Liver (tissue), 9 donors: ENCODE data around the gene ECI2. TPM values are rescaled to one million over a fixed set of nuclear protein-coding genes. Genes with fewer than 3 reads are reported as not detected.

Experiments
- DNase-seq: peaks from one replicate; pipeline ENCODE4 v3.0.0-alpha.2; 2017; ENCODE audit warnings: low spot score
- H3K27ac ChIP-seq, 2 donors: one replicate each; pipeline ENCODE4 v1.7.0; 2013; ENCODE audit warnings: inconsistent platforms in 2 of 2, low read length in 2 of 2, control low read depth in 1 of 2, low read depth in 1 of 2, mild to moderate bottlenecking in 1 of 2
- H3K27me3 ChIP-seq, 4 donors: one replicate each; pipeline versions ENCODE4 v1.6.1 to v1.7.0; 2013; ENCODE audit warnings: low read length in 3 of 4, inconsistent platforms in 1 of 4, mild to moderate bottlenecking in 1 of 4, moderate library complexity in 1 of 4; ENCODE audit not compliant: control insufficient read depth in 4 of 4, insufficient read depth in 4 of 4
- H3K36me3 ChIP-seq, 4 donors: one replicate each; pipeline versions ENCODE4 v1.6.1 to v1.7.0; 2013; ENCODE audit warnings: low read length in 3 of 4, mild to moderate bottlenecking in 3 of 4, low read depth in 1 of 4, moderate library complexity in 1 of 4; ENCODE audit not compliant: control insufficient read depth in 4 of 4, insufficient read depth in 3 of 4
- H3K4me1 ChIP-seq, 4 donors: one replicate each; pipeline versions ENCODE4 v1.6.1 to v1.7.0; 2013; ENCODE audit warnings: low read length in 3 of 4, mild to moderate bottlenecking in 3 of 4, moderate library complexity in 1 of 4; ENCODE audit not compliant: control insufficient read depth in 4 of 4, insufficient read depth in 4 of 4
- H3K4me3 ChIP-seq, 3 donors: one replicate each; pipeline versions ENCODE4 v1.6.1 to v1.7.0; 2013; ENCODE audit warnings: low read length in 3 of 3, control low read depth in 1 of 3, low read depth in 1 of 3, mild to moderate bottlenecking in 1 of 3
- H3K9ac ChIP-seq, 2 donors: one replicate each; pipeline ENCODE4 v1.7.0; 2013; ENCODE audit warnings: low read length in 2 of 2, mild to moderate bottlenecking in 2 of 2, moderate library complexity in 2 of 2, control low read depth in 1 of 2, low read depth in 1 of 2
- H3K9me3 ChIP-seq, 4 donors: one replicate each; pipeline versions ENCODE4 v1.6.1 to v1.7.0; 2013; ENCODE audit warnings: low read length in 3 of 4; ENCODE audit not compliant: control insufficient read depth in 4 of 4
- ATF3 ChIP-seq: IDR thresholded peaks from 2 replicates; pipeline ENCODE4 v1.6.1; 2016; ENCODE audit warnings: antibody characterized with exemption
- EGR1 ChIP-seq, 2 donors: IDR thresholded peaks; 2 replicates each; pipeline ENCODE4 v1.6.1; 2016 to 2018; ENCODE audit warnings: antibody characterized with exemption in 2 of 2, low read depth in 2 of 2
- FOXA1 ChIP-seq: IDR thresholded peaks from 2 replicates; pipeline ENCODE4 v1.6.1; 2016; ENCODE audit warnings: antibody characterized with exemption
- FOXA2 ChIP-seq: IDR thresholded peaks from 2 replicates; pipeline ENCODE4 v1.6.1; 2016; ENCODE audit warnings: antibody characterized with exemption
- GABPA ChIP-seq, 2 donors: IDR thresholded peaks in 1 of 2; conservative IDR thresholded peaks in 1 of 2; 2 replicates each; pipeline ENCODE4 v1.6.1; 2016; ENCODE audit warnings: antibody characterized with exemption in 2 of 2, mild to moderate bottlenecking in 1 of 2, moderate library complexity in 1 of 2
- HNF4A ChIP-seq, 2 donors: conservative IDR thresholded peaks; 2 replicates each; pipeline ENCODE4 v1.6.1; 2016; ENCODE audit warnings: antibody characterized with exemption in 2 of 2, mild to moderate bottlenecking in 2 of 2
- HNF4G ChIP-seq: IDR thresholded peaks from 2 replicates; pipeline ENCODE4 v1.6.1; 2016; ENCODE audit warnings: antibody characterized with exemption
- JUND ChIP-seq, 2 donors: IDR thresholded peaks; 2 replicates each; pipeline ENCODE4 v1.6.1; 2016; ENCODE audit warnings: antibody characterized with exemption in 2 of 2
- MAX ChIP-seq: IDR thresholded peaks from 2 replicates; pipeline ENCODE4 v1.6.1; 2016; ENCODE audit warnings: antibody characterized with exemption
- NR2F2 ChIP-seq: IDR thresholded peaks from 2 replicates; pipeline ENCODE4 v1.6.1; 2016; ENCODE audit warnings: antibody characterized with exemption
- RAD21 ChIP-seq, 2 donors: IDR thresholded peaks; 2 replicates each; pipeline ENCODE4 v1.6.1; 2016; ENCODE audit warnings: antibody characterized with exemption in 2 of 2, mild to moderate bottlenecking in 2 of 2
- REST ChIP-seq: IDR thresholded peaks from 2 replicates; pipeline ENCODE4 v1.6.1; 2016; ENCODE audit warnings: antibody characterized with exemption, mild to moderate bottlenecking
- RXRA ChIP-seq, 2 donors: IDR thresholded peaks; 2 replicates each; pipeline ENCODE4 v1.6.1; 2017 to 2018; ENCODE audit warnings: antibody characterized with exemption in 2 of 2, mild to moderate bottlenecking in 1 of 2
- SP1 ChIP-seq: IDR thresholded peaks from 2 replicates; pipeline ENCODE4 v1.6.1; 2018; ENCODE audit warnings: antibody characterized with exemption, mild to moderate bottlenecking
- TAF1 ChIP-seq: conservative IDR thresholded peaks from 2 replicates; pipeline ENCODE4 v1.6.1; 2016; ENCODE audit warnings: antibody characterized with exemption, mild to moderate bottlenecking
- YY1 ChIP-seq: IDR thresholded peaks from 2 replicates; pipeline ENCODE4 v1.6.1; 2016; ENCODE audit warnings: antibody characterized with exemption, mild to moderate bottlenecking
- ZBTB33 ChIP-seq: IDR thresholded peaks from 2 replicates; pipeline ENCODE4 v1.6.1; 2016; ENCODE audit warnings: antibody characterized with exemption
- WGBS: extraction: QIAGEN DNeasy Blood & Tissue Kit; methylation state at CpG from one replicate; pipeline ENCODE4 v1.1.7; 2013; 5-methylcytosine and 5-hydroxymethylcytosine counted together
- polyA plus RNA-seq, 2 donors: library from polyadenylated mRNA; stranded (reverse) in 1 of 2; unstranded in 1 of 2; fragments of 200-250 nt in 1 of 2; fragments of >200 nt in 1 of 2; fragmentation: Nextera tagmentation in 1 of 2; extraction: Ambion mirVana in 1 of 2; gene quantifications; one replicate each; pipeline versions ENCODE4 v1.2.1 to v1.2.3, GENCODE V29; 2013 to 2015
- total RNA-seq, 2 donors: library from RNA; depleted of rRNA; stranded (reverse); fragments of >200 nt; gene quantifications; one replicate each; pipeline ENCODE4 v1.2.3, GENCODE V29; 2014
- TF ChIP-seq, protein P1 (sequence below): fragments of 150-350 bp; IDR thresholded peaks from 2 replicates; pipeline ENCODE4 v1.5.1; 2017; ENCODE audit warnings: improper control_type of control experiment, low read depth, low read length; ENCODE audit not compliant: missing input control
- donor health status: healthy.
- donor health status: healthy.
- donor health status: healthy.
- donor health status: healthy.
- donor health status: healthy.

The ECI2 gene
- total and polyA plus RNA-seq, 4 donors: 79.5 to 158 (median 126) TPM

- Histone ChIP-seq H3K9ac (no peak overlapping the region), H3K27ac (no peak overlapping the region), H3K4me1 (peaks cover 0 to 6% (median 3%) of the 10 kb centered on the region in 4 donors), H3K27me3 (no peaks in the 10 kb centered on the region), H3K9me3 (no peaks in the 10 kb centered on the region), H3K4me3 (no peak overlapping the region), H3K36me3 (peaks cover 8 to 78% (median 66%) of the 10 kb centered on the region in 4 donors)
- DNase-seq: no peak
- TF ChIP-seq HNF4A (conservative IDR thresholded peaks at IDR 0.05) (no peak), NR2F2 (no peak), GABPA (IDR thresholded peaks at IDR 0.05 in 1 of 2, conservative IDR thresholded peaks at IDR 0.05 in 1 of 2) (no peak), SP1 (no peak)
- WGBS: 92% methylated on average over 5 of the region's 5 CpGs
Measured at GRCh38 chr6:4125500-4125899, 9.9 kb downstream of the ECI2 start.

GRCh38 chr6:4124351-4124750, 11.0 kb downstream of the ECI2 start:
- no peak for DNase-seq
- Histone ChIP-seq H3K4me3 (no peak overlapping the region), H3K36me3 (peaks cover 10 to 78% (median 62%) of the 10 kb centered on the region in 4 donors), H3K27ac (no peak overlapping the region), H3K4me1 (no peaks in the 10 kb centered on the region), H3K9ac (no peak overlapping the region), H3K9me3 (no peaks in the 10 kb centered on the region), H3K27me3 (no peaks in the 10 kb centered on the region)
- no peak for TF ChIP-seq FOXA1
- no peak for TF ChIP-seq RAD21 (IDR thresholded peaks at IDR 0.05)
- no peak for TF ChIP-seq TAF1
- TF ChIP-seq JUND (IDR thresholded peaks at IDR 0.05): no peak
- no peak for TF ChIP-seq ZBTB33
- TF ChIP-seq EGR1 (IDR thresholded peaks at IDR 0.05; ENCODE audit: low read depth in 2 of 2): no peak
- TF ChIP-seq GABPA (IDR thresholded peaks at IDR 0.05 in 1 of 2, conservative IDR thresholded peaks at IDR 0.05 in 1 of 2): no peak
- TF ChIP-seq SP1: no peak
- no peak for TF ChIP-seq MAX
- no peak for TF ChIP-seq REST
- TF ChIP-seq HNF4A (conservative IDR thresholded peaks at IDR 0.05): no peak
- TF ChIP-seq NR2F2: no peak
- no peak for TF ChIP-seq RXRA (IDR thresholded peaks at IDR 0.05)
- no peak for TF ChIP-seq FOXA2
- TF ChIP-seq, protein P1, sequence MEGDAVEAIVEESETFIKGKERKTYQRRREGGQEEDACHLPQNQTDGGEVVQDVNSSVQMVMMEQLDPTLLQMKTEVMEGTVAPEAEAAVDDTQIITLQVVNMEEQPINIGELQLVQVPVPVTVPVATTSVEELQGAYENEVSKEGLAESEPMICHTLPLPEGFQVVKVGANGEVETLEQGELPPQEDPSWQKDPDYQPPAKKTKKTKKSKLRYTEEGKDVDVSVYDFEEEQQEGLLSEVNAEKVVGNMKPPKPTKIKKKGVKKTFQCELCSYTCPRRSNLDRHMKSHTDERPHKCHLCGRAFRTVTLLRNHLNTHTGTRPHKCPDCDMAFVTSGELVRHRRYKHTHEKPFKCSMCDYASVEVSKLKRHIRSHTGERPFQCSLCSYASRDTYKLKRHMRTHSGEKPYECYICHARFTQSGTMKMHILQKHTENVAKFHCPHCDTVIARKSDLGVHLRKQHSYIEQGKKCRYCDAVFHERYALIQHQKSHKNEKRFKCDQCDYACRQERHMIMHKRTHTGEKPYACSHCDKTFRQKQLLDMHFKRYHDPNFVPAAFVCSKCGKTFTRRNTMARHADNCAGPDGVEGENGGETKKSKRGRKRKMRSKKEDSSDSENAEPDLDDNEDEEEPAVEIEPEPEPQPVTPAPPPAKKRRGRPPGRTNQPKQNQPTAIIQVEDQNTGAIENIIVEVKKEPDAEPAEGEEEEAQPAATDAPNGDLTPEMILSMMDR: no peak
- no peak for TF ChIP-seq YY1
- TF ChIP-seq ATF3: no peak
- TF ChIP-seq HNF4G: no peak
- WGBS: 35% methylated on average over 1 of the region's 1 CpG
